Karpas-422 (cell line): ENCODE measurements around the gene LRIG2. TPM values are rescaled to one million over a fixed set of nuclear protein-coding genes. Genes with fewer than 3 reads are reported as not detected.

Source experiments
- DNase-seq: peaks from one replicate; pipeline ENCODE4 v3.0.0-alpha.2; 2015
- H2AFZ ChIP-seq: fragments of 200-600 bp; sonication (generic); 2 replicates; pipeline ENCODE4 v1.6.1; 2014; ENCODE audit warnings: antibody characterized with exemption, low read length, mixed read lengths
- H3K27ac ChIP-seq: fragments of 200-600 bp; sonication (generic); 2 replicates; pipeline ENCODE4 v1.5.1; 2014; ENCODE audit warnings: mild to moderate bottlenecking, low read length, moderate library complexity
- H3K27me3 ChIP-seq: fragments of 200-600 bp; sonication (generic); 2 replicates; pipeline ENCODE4 v1.6.1; 2014; ENCODE audit warnings: low read length, mixed read lengths
- H3K36me3 ChIP-seq: fragments of 200-600 bp; sonication (generic); 2 replicates; pipeline ENCODE4 v1.6.1; 2014; ENCODE audit warnings: low read length, mixed read lengths; ENCODE audit not compliant: insufficient read depth
- H3K4me1 ChIP-seq: fragments of 200-600 bp; sonication (generic); 2 replicates; pipeline ENCODE4 v1.6.1; 2014; ENCODE audit warnings: mild to moderate bottlenecking, low read length, mixed read lengths
- H3K4me2 ChIP-seq: fragments of 200-600 bp; sonication (generic); 2 replicates; pipeline ENCODE4 v1.6.1; 2014; ENCODE audit warnings: low read length, low read depth, mild to moderate bottlenecking; ENCODE audit not compliant: poor library complexity, severe bottlenecking
- H3K4me3 ChIP-seq: fragments of 200-600 bp; sonication (generic); 2 replicates; pipeline ENCODE4 v1.5.1; 2014; ENCODE audit warnings: mild to moderate bottlenecking, antibody characterized with exemption, low read length, mixed read lengths
- H3K79me2 ChIP-seq: fragments of 200-600 bp; sonication (generic); 2 replicates; pipeline ENCODE4 v1.6.1; 2014; ENCODE audit warnings: mild to moderate bottlenecking, low read length, mixed read lengths
- H3K9ac ChIP-seq: fragments of 200-600 bp; sonication (generic); 2 replicates; pipeline ENCODE4 v1.6.0; 2014; ENCODE audit warnings: low read length
- H3K9me2 ChIP-seq: fragments of 200-600 bp; sonication (generic), shearing (Covaris generic); replicated peaks from 2 replicates; pipeline ENCODE4 v1.6.0; 2014; ENCODE audit warnings: mild to moderate bottlenecking, low read length, moderate library complexity; ENCODE audit not compliant: insufficient read depth
- H3K9me3 ChIP-seq: fragments of 300-700, 200-600 bp; sonication (generic); 2 replicates; pipeline ENCODE4 v1.6.1; 2014; ENCODE audit warnings: low read length, mixed read lengths
- H4K20me1 ChIP-seq: fragments of 200-600 bp; sonication (generic); 2 replicates; pipeline ENCODE4 v1.6.1; 2014; ENCODE audit warnings: mild to moderate bottlenecking, antibody characterized with exemption, low read length, low read depth; ENCODE audit not compliant: insufficient read depth
- total RNA-seq: library from RNA; depleted of rRNA; stranded (reverse); fragments of >200 nt; shearing (Covaris generic); gene quantifications from 2 replicates; pipeline ENCODE4 v1.2.3, GENCODE V29; 2014; ENCODE audit warnings: low replicate concordance; rRNA removed

The LRIG2 gene
- total RNA-seq, 1 experiment from 2014 or later: 23.2 TPM

DNA sequence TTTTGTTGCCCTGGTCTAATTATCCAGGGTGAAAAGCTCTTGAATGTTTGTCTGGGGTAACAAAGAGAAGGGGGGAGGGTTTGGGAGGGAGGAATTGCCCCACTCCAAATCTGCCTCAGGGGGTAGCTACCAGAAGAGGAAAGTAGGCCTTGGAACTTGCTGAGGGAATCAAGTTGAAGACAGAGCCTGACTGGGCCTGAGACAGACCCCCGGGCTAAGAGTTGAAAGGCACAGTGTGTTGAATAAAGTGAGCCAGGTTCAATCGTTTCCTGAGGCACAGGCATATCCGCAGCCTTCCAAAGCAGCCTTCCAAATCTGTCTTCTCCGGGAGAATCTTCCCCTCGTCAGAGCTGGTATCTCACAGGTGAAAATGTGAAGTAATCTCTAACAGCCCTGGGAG lies 96.6 kb downstream of the LRIG2 start:
- H2AFZ ChIP-seq: no peak overlapping the region
- no peak overlapping the region for H3K4me3 ChIP-seq
- H3K4me1 ChIP-seq: no peaks in the 10 kb centered on the region
- DNase-seq: no peak
- no peaks in the 10 kb centered on the region; the same call in 1 of the 2 replicates for H3K9me3 ChIP-seq
- no peaks in the 10 kb centered on the region for H3K79me2 ChIP-seq
- H3K27me3 ChIP-seq: no peaks in the 10 kb centered on the region
- H4K20me1 ChIP-seq: no peaks in the 10 kb centered on the region
- no peak overlapping the region for H3K9ac ChIP-seq
- no peak overlapping the region for H3K27ac ChIP-seq
- no peak overlapping the region for H3K4me2 ChIP-seq
- H3K9me2 ChIP-seq: no peaks in the 10 kb centered on the region
- H3K36me3 ChIP-seq: no peaks in the 10 kb centered on the region

DNA sequence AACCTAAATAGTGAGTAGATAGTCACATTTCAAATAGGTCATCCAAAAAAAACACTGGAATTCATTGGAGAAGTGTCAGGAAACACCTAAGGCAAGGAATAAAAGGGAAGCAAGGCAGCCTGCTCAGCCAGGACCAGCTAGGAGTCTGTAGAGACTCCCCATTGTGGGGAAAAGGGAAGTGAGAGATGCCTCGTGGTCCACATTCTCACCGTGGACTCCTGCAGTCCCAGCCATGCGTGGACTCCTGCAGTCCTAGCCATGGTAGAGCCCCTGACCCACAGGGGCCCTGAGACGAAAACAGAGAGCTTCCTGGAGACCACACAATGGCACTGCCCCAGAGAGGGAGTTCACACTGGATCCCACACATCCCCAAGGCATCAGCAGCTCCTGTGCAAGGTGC lies 97.5 kb downstream of the LRIG2 start:
- H4K20me1 ChIP-seq: no peaks in the 10 kb centered on the region
- H3K27ac ChIP-seq: no peak overlapping the region
- H2AFZ ChIP-seq: no peak overlapping the region
- no peaks in the 10 kb centered on the region for H3K27me3 ChIP-seq
- no peaks in the 10 kb centered on the region for H3K4me1 ChIP-seq
- DNase-seq: no peak
- no peak overlapping the region for H3K4me3 ChIP-seq
- H3K4me2 ChIP-seq: no peak overlapping the region
- H3K36me3 ChIP-seq: no peaks in the 10 kb centered on the region
- no peaks in the 10 kb centered on the region for H3K79me2 ChIP-seq
- no peak overlapping the region for H3K9ac ChIP-seq
- H3K9me3 ChIP-seq: no peaks in the 10 kb centered on the region; the same call in 1 of the 2 replicates
- no peaks in the 10 kb centered on the region for H3K9me2 ChIP-seq

DNA sequence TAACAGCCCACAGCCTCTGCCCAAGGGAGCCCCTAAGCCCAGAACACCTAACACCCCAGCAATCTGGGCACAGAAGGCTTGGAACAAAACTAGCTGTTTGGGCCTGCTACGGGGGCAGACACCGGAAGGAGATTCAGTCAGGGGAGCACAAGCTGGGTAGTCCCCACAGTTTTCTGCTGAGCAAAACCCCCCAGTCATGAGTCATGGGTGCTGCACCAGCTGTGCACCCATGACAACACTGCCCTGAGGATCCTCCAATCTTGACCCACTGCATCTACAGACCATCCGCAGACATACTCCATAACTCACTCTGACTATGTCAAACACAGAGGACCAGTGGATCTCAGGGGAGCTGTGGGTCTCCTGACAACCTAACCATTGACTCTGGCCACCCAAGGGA lies 105.1 kb downstream of the LRIG2 start:
- Histone ChIP-seq H3K27ac (no peak overlapping the region), H2AFZ (no peak overlapping the region), H4K20me1 (no peaks in the 10 kb centered on the region), H3K4me3 (no peak overlapping the region), H3K4me2 (no peak overlapping the region), H3K4me1 (no peaks in the 10 kb centered on the region), H3K27me3 (no peaks in the 10 kb centered on the region), H3K9me2 (no peaks in the 10 kb centered on the region), H3K9me3 (no peaks in the 10 kb centered on the region), H3K36me3 (no peaks in the 10 kb centered on the region), H3K79me2 (no peaks in the 10 kb centered on the region), H3K9ac (no peak overlapping the region)
- DNase-seq: no peak

DNA sequence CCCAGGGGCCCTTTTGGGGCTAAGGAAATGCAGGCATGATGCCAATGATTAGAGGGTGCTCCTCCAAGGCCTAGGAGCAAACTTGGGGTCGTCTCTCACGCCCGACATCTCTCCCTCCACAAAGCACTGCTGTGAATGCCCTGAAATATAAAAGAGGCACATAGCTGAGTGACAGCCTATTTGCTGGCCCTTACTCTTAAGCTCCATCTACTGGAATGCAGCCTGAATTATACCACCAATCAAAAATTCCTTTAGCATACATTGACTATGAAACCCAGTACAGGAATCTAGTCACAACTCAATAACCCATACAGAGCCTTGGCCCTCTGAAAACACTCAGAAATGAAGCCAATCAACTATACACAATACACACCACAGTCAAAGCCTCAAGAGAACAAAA lies 105.5 kb downstream of the LRIG2 start:
- Histone ChIP-seq H2AFZ (no peak overlapping the region), H3K27ac (no peak overlapping the region), H3K27me3 (no peaks in the 10 kb centered on the region), H3K4me1 (no peaks in the 10 kb centered on the region), H3K4me3 (no peak overlapping the region), H3K36me3 (no peaks in the 10 kb centered on the region), H3K4me2 (no peak overlapping the region), H3K9me2 (no peaks in the 10 kb centered on the region), H3K9me3 (no peaks in the 10 kb centered on the region), H4K20me1 (no peaks in the 10 kb centered on the region), H3K79me2 (no peaks in the 10 kb centered on the region), H3K9ac (no peak overlapping the region)
- DNase-seq: no peak

Other genes starting within 250 kb of the LRIG2 start
- gene SLC16A1, start 117.0 kb upstream of the LRIG2 start, total RNA-seq: 129 and 186 TPM in 2 replicates